GM18507 (cell line): Measurements from ENCODE around the gene ALDH1A3.

ENCODE experiments used
- DNase-seq: peaks from one replicate; pipeline ENCODE4 v3.0.0; 2011; ENCODE audit warnings: low read depth; ENCODE audit not compliant: insufficient read length; ENCODE audit errors: extremely low spot score
- FAIRE-seq: peaks from 2 replicates; lab custom pipeline; 2011; peaks lifted over from hg19 to GRCh38; lab: Jason Lieb, UNC

Gene ALDH1A3

GRCh38 chr15:100879061-100879463, 569 bp upstream of the ALDH1A3 start:
- no peak for DNase-seq
- FAIRE-seq = no peak

- DNase-seq = no peak
- FAIRE-seq = no peak
These were observed 687 bp downstream of the ALDH1A3 start for GRCh38 chr15:100880139-100880896.

GRCh38 chr15:100880897-100881242, 1.2 kb downstream of the ALDH1A3 start:
- DNase-seq (no peak), FAIRE-seq (no peak)

DNA sequence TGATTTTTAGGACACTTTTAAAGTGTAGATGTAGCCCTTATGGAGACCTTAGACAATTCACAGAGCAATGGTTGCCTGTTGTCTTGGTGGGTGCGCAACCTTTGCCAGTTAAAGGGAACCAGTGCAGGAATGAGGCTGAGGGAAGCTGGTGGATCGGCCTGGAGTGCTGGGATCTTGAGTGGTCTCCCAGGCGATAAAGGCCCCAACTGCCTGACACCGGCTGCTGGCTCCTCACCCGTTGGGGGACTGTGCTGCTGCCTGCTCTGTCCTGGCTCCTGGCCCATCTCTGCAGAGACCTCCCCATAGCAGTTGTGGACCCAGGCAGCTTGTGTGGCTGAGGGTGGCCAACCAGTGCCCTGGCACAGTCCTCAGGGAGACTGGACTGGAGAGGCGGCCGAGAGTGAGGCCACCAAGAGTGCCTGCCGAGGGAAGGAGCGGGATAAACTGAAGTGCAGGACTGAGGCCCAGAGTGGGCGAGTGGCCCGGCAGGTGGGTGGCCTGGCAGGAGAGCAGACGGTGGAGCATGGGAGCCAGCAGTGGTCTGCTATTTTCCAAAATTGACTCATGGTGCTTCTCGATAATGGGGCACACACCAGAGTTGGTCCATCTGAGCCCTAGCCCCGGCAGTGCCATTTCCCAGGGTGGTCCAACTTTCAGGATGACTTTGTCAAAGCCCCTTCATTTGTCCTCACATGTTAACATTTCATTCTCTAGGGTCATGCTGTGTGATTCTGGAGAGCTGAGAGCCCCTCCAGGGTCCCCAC, 2.1 kb downstream of the ALDH1A3 start:
- FAIRE-seq (no peak), DNase-seq (no peak)

GRCh38 chr15:100885116-100885515, 5.5 kb downstream of the ALDH1A3 start:
- no peak for FAIRE-seq
- DNase-seq = no peak

DNA sequence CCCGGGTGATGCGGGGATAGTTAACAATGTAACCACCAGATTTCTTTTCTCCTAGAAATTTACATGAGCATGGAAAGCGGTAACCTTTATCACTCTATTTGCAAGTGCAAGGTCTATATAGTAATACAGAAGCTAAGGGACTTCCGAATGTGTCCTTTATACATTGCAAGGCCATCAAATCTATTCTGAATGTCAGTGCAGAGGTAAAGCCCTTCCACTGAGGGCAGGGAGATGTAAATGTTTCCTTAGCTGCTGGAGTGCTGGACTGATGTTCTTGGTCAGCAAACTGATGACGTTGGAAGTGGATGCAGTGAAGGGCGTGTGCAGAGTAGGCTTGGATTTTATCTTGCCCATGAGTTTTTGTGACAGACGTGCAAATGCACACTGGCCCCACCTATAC, 6.2 kb downstream of the ALDH1A3 start:
- DNase-seq (no peak), FAIRE-seq (no peak)

- FAIRE-seq (no peak), DNase-seq (no peak)
These were observed 7.7 kb downstream of the ALDH1A3 start for GRCh38 chr15:100887211-100887913.

DNA sequence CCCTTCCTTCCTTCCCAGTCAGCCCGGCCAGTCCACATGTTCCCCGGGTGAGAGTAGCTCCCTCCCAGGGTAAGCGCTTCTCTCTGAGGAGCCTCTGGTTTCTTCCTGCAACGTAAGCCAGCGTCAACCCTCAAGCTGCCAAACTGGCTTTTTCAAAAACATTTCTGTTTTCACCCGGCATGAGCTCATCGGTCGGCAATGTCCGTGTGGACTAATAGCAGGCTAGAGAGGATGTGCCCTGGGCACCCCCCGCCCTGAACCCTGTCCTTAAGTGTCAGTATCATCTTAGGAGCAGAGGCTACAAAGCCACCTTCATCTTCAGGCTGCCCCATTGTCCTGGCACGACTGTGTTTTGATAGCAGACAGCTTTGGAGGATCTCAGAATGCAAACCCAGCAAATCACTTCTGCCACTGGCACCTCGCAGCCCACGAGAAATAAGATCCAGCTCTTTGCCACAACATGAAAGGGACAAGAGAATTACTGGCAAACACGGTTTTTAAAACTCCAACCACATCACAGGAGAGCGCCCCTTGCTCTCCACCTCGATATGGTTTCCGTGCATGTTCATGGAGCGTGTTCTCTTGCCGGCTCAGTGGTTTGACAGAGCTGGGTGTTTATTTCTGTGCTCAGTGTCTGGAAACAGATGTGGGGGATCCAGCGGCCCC, 9.9 kb downstream of the ALDH1A3 start:
- no peak for FAIRE-seq
- no peak for DNase-seq

DNA sequence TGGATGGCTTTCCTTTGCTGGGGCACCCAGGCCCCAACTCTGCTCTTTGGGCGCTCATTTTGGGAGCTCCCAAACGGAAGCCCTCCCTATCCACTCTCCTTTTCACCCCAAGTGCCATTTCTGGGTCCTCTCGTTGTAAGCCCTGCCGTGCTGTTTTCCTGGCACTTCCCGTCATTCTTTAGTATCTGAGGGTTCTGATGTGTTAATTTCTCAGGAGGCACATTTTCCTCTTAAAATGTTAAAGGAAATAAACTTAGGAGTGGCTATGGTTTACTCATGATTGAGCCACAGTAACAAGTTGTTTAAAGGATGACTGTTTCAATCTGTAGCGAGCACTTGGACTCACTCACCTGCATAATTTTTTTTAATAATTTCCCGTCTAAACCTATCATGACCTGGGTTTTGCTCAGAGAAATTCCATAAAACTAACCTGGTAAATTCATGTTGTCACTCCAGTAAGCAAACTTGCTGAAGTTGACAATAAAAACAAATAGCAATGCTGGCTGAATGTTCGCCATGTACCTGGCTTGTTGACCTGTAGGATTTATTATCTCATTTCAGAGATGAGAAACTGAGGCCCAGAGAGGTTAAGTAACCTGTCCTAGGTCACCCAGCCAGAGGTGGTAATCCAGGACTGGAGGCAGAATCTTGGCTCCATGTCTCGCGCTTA, 10.6 kb downstream of the ALDH1A3 start:
- no peak for FAIRE-seq

GRCh38 chr15:100890850-100891249, 11.2 kb downstream of the ALDH1A3 start:
- FAIRE-seq (no peak), DNase-seq (no peak)

More for the DNA sequence above, 10.6 kb downstream of the ALDH1A3 start:
- no peak for DNase-seq

GRCh38 chr15:100891307-100892012, 11.8 kb downstream of the ALDH1A3 start:
- DNase-seq = no peak
- no peak for FAIRE-seq

DNA sequence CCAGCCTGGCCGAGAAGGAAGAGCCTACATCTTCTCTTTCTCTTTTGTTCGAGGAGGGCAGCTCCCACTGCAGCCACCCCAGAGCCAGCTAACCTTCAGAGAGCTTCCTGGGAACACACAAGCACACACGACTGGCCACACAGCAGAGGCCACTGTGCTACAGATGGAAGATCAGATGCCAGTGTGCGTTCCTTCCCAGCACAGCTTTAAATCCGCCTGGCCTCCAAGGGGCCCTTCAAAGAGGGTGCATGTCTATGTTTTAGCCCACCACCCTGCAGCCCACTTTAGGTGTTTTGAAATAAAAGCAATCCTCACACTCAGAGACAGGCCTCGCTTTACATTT, 12.4 kb downstream of the ALDH1A3 start:
- DNase-seq = no peak
- no peak for FAIRE-seq

DNA sequence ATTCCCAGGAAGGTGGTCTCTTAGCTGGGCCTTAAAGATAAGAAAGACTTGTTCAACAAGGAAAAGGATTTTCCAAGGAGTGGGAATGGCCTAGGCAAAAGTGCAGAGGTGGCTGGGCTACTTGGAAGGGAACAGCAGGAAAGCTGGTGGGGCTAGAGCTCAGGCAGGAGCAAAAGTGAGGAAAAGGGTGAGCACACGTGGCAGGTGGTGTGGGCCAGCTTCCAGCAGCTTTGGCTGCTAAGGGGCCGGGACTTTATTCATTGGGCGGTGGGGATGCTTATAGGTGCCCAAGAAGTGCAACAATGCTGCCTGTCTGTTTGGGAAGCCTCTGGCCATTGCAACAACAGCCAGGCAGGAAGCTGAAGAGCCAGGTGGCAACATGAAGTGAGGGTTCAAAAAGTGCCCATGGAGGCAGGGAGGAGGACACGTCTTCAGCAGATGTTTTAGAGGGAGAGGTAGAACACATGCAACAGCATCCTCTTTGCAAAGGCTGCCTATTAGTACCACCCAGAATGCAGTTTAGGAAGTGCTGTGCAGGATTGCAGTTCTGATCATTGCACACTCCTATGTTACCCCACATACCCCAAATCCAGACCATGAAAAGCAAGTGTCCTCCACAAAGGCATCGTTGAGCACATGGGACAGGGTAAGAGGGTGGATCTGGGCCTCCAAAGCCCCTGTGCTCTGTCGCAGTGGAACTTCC, 13.8 kb downstream of the ALDH1A3 start:
- DNase-seq = no peak
- no peak for FAIRE-seq

DNA sequence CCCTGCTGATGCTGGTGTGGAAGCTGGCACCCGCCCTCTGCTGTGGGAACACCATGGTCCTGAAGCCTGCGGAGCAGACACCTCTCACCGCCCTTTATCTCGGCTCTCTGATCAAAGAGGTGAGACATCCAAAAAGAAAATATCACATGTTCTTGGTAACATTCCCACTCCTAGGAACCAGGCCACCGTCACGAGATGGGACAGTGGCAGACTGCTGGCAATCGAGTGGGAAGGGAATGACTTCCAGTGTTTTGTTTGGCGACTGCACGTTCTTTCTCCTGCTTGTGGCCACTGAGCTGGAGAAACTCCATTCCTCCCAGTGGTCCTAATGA, 14.3 kb downstream of the ALDH1A3 start:
- FAIRE-seq (no peak), DNase-seq (no peak)

DNA sequence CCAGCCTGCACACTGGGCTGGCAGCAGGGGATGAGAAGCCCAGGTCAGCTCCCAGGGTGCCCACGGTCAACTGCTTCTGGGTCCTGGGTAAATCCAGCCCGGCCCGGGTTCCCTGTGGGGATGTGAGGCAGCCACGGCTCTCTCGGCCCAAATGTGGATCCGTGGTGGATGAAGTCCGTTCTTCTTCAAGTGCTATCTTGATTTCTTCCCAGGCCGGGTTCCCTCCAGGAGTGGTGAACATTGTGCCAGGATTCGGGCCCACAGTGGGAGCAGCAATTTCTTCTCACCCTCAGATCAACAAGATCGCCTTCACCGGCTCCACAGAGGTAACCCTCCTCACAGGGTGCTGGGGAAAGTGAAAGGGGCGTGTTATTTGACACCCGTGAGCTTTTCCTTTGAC, 16.1 kb downstream of the ALDH1A3 start:
- no peak for FAIRE-seq
- DNase-seq = no peak

DNA sequence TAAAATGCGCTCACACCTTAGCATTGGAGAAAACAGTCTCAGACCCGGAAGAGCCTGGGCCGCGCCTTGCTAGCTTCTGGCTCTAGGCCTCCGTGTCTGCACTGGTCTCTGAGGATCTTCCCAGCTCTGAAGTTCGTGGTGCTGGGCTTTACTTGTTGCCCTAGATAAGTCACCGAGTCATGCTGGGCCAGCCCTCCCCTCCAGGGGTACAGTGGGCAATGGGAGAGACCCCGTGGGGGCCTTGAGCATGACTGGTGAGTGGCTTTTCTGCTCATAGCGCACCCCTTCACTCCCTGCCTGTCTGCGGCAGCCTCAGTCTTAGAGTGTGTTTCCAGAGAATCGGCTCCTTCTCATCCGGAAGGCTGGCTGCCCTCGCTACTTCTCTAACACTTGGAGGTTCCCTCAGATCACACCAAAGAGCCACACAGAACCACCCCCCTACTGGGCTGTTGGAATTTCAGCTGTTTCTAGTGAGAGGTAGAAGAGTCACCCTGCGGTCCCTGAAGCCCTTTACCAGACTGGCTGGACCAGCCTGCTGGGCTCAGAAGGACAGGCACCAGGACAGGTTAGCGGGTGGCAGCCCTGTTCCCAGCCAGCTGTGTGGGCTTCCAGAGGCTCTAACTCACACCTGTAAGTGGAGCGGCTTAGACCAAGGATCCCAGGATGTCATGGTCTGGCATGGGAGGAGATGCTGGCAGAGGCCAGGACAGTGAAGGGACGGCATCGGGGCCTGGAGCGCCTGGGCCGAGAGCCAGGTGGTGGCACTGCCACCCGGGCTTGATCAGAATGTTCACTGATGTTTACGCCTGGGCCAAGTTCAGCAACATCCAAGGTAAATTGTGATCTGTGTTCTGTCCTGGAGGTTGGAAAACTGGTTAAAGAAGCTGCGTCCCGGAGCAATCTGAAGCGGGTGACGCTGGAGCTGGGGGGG, 17.9 kb downstream of the ALDH1A3 start:
- DNase-seq (no peak), FAIRE-seq (no peak)

GRCh38 chr15:100898152-100898490, 18.5 kb downstream of the ALDH1A3 start:
- DNase-seq (no peak), FAIRE-seq (no peak)
